Measurements from ENCODE around the gene AKR7A2.
"Not testable (repeated sequence)": the region's sequence is repeated elsewhere in the genome, so short reads cannot be mapped to it uniquely, and the experiment has no call there.

The AKR7A2 gene

DNA sequence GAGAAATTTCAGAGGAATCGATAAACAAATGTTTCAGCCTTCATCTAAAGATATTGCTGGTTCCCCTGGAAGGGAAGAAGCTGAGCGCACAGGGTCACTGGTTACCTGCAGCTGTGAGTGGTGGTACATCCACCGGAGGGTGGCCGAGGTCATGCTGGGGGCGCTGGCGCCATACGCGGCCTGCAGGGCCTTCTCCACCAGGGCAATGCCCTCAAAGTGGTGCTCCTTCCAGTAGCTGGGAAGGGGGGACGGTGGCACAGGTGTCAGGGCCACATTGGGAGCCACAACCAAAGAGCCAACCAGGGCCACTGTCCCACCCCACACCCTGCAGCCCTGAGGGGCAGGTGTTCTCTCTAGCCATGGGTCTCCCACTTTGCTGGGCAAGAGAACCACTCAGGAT, 28.1 kb downstream of the AKR7A2 start:
- Histone ChIP-seq H3K4me2 (ENCODE audit: low read length) (no peak overlapping the region), H2BK5ac (ENCODE audit: low read depth, low read length, poor library complexity) (no peak overlapping the region), H3K18ac (ENCODE audit: low read length) (no peak overlapping the region), H2AFZ (ENCODE audit: insufficient read depth, low read length, poor library complexity) (no peak overlapping the region), H2BK120ac (ENCODE audit: insufficient read depth, low read length, poor library complexity) (no peak overlapping the region), H2BK12ac (ENCODE audit: low read length) (no peak overlapping the region), H3K27ac (ENCODE audit: low read depth, low read length) (no peak overlapping the region), H2AK5ac (ENCODE audit: low read length) (no peak overlapping the region), H3K4ac (ENCODE audit: low read depth, low read length) (no peak overlapping the region), H3K14ac (ENCODE audit: low read length) (no peak overlapping the region), H3K9ac (ENCODE audit: low read length) (no peak overlapping the region), H4K12ac (ENCODE audit: low read depth, low read length) (no peak overlapping the region), H3K4me1 (ENCODE audit: control insufficient read depth in 1 of 2, insufficient read depth in 2 of 2, low read length in 2 of 2) (peaks cover under 1 to 2% of the 10 kb centered on the region in 2 experiments), H3K79me2 (ENCODE audit: control insufficient read depth, insufficient read depth, low read length, poor library complexity) (no peaks in the 10 kb centered on the region), H3K9me3 (ENCODE audit: insufficient read depth, low read depth, low read length) (peaks cover 2% of the 10 kb centered on the region), H3K4me3 (ENCODE audit: low read depth, low read length) (no peak overlapping the region), H3K23ac (ENCODE audit: low read length) (no peak overlapping the region), H3K79me1 (ENCODE audit: low read length) (no peaks in the 10 kb centered on the region), H4K91ac (ENCODE audit: low read depth, low read length) (no peak overlapping the region), H3K27me3 (ENCODE audit: insufficient read depth, low read length) (no peaks in the 10 kb centered on the region), H4K8ac (ENCODE audit: low read depth, low read length) (no peak overlapping the region), H3K36me3 (ENCODE audit: control insufficient read depth in 1 of 2, insufficient read depth in 2 of 2, low read length in 2 of 2) (peaks cover 0 to 5% of the 10 kb centered on the region in 2 experiments)
- DNase-seq: no peak
- WGBS (ENCODE audit: extremely low coverage, insufficient coverage, insufficient read length): no CpG with 5 or more reads among the region's 9 CpGs

GRCh38 chr1:19274636-19275035, 37.3 kb downstream of the AKR7A2 start:
- no peak overlapping the region for H4K8ac ChIP-seq (ENCODE audit: low read depth, low read length)
- H3K9ac ChIP-seq (ENCODE audit: low read length): no peak overlapping the region
- H2BK12ac ChIP-seq (ENCODE audit: low read length): no peak overlapping the region
- H4K91ac ChIP-seq (ENCODE audit: low read depth, low read length): no peak overlapping the region
- H3K36me3 ChIP-seq (ENCODE audit: control insufficient read depth in 1 of 2, insufficient read depth in 2 of 2, low read length in 2 of 2): no peaks in the 10 kb centered on the region
- H3K9me3 ChIP-seq (ENCODE audit: insufficient read depth, low read depth, low read length): no peaks in the 10 kb centered on the region
- no peaks in the 10 kb centered on the region for H3K79me2 ChIP-seq (ENCODE audit: control insufficient read depth, insufficient read depth, low read length, poor library complexity)
- H3K14ac ChIP-seq (ENCODE audit: low read length): no peak overlapping the region
- H2AK5ac ChIP-seq (ENCODE audit: low read length): no peak overlapping the region
- H2BK5ac ChIP-seq (ENCODE audit: low read depth, low read length, poor library complexity): no peak overlapping the region
- no peak overlapping the region for H4K12ac ChIP-seq (ENCODE audit: low read depth, low read length)
- no peak overlapping the region for H3K23ac ChIP-seq (ENCODE audit: low read length)
- H3K4me2 ChIP-seq (ENCODE audit: low read length): no peak overlapping the region
- no peak for DNase-seq
- H3K4ac ChIP-seq (ENCODE audit: low read depth, low read length): no peak overlapping the region
- H3K79me1 ChIP-seq (ENCODE audit: low read length): no peaks in the 10 kb centered on the region
- no peak overlapping the region for H2BK120ac ChIP-seq (ENCODE audit: insufficient read depth, low read length, poor library complexity)
- H3K18ac ChIP-seq (ENCODE audit: low read length): no peak overlapping the region
- H3K4me1 ChIP-seq (ENCODE audit: control insufficient read depth in 1 of 2, insufficient read depth in 2 of 2, low read length in 2 of 2): no peaks in the 10 kb centered on the region
- no peak overlapping the region for H3K27ac ChIP-seq (ENCODE audit: low read depth, low read length)
- H3K27me3 ChIP-seq (ENCODE audit: insufficient read depth, low read length): no peaks in the 10 kb centered on the region
- H3K4me3 ChIP-seq (ENCODE audit: low read depth, low read length): no peak overlapping the region
- H2AFZ ChIP-seq (ENCODE audit: insufficient read depth, low read length, poor library complexity): no peak overlapping the region
- WGBS (ENCODE audit: extremely low coverage, insufficient coverage, insufficient read length): no CpG with 5 or more reads among the region's 5 CpGs

- H3K27ac ChIP-seq (ENCODE audit: low read depth, low read length); DNase-seq; H3K4me3 ChIP-seq (ENCODE audit: low read depth, low read length); H3K4me2 ChIP-seq (ENCODE audit: low read length); H3K18ac ChIP-seq (ENCODE audit: low read length); H3K79me2 ChIP-seq (ENCODE audit: control insufficient read depth, insufficient read depth, low read length, poor library complexity); H2AK5ac ChIP-seq (ENCODE audit: low read length); H3K79me1 ChIP-seq (ENCODE audit: low read length); H3K9ac ChIP-seq (ENCODE audit: low read length); H3K23ac ChIP-seq (ENCODE audit: low read length); H4K91ac ChIP-seq (ENCODE audit: low read depth, low read length); H2BK120ac ChIP-seq (ENCODE audit: insufficient read depth, low read length, poor library complexity); H4K12ac ChIP-seq (ENCODE audit: low read depth, low read length); H3K14ac ChIP-seq (ENCODE audit: low read length); H3K9me3 ChIP-seq (ENCODE audit: insufficient read depth, low read depth, low read length); H3K4me1 ChIP-seq (ENCODE audit: control insufficient read depth in 1 of 2, insufficient read depth in 2 of 2, low read length in 2 of 2); H3K4ac ChIP-seq (ENCODE audit: low read depth, low read length); H4K8ac ChIP-seq (ENCODE audit: low read depth, low read length); H2BK12ac ChIP-seq (ENCODE audit: low read length); H3K36me3 ChIP-seq (ENCODE audit: control insufficient read depth in 1 of 2, insufficient read depth in 2 of 2, low read length in 2 of 2); H3K27me3 ChIP-seq (ENCODE audit: insufficient read depth, low read length); H2AFZ ChIP-seq (ENCODE audit: insufficient read depth, low read length, poor library complexity); H2BK5ac ChIP-seq (ENCODE audit: low read depth, low read length, poor library complexity): not testable (repeated sequence)
- WGBS (ENCODE audit: extremely low coverage, insufficient coverage, insufficient read length): no CpG with 5 or more reads among the region's 66 CpGs
Measured at GRCh38 chr1:19273844-19274531, 38.0 kb downstream of the AKR7A2 start.

- Histone ChIP-seq H3K79me2 (ENCODE audit: control insufficient read depth, insufficient read depth, low read length, poor library complexity) (no peaks in the 10 kb centered on the region), H2BK120ac (ENCODE audit: insufficient read depth, low read length, poor library complexity) (no peak overlapping the region), H3K27me3 (ENCODE audit: insufficient read depth, low read length) (no peaks in the 10 kb centered on the region), H3K18ac (ENCODE audit: low read length) (no peak overlapping the region), H4K8ac (ENCODE audit: low read depth, low read length) (no peak overlapping the region), H3K27ac (ENCODE audit: low read depth, low read length) (no peak overlapping the region), H3K9me3 (ENCODE audit: insufficient read depth, low read depth, low read length) (no peaks in the 10 kb centered on the region), H3K4me1 (ENCODE audit: control insufficient read depth in 1 of 2, insufficient read depth in 2 of 2, low read length in 2 of 2) (no peaks in the 10 kb centered on the region), H3K23ac (ENCODE audit: low read length) (no peak overlapping the region), H3K36me3 (ENCODE audit: control insufficient read depth in 1 of 2, insufficient read depth in 2 of 2, low read length in 2 of 2) (no peaks in the 10 kb centered on the region), H2BK5ac (ENCODE audit: low read depth, low read length, poor library complexity) (no peak overlapping the region), H4K12ac (ENCODE audit: low read depth, low read length) (no peak overlapping the region), H2BK12ac (ENCODE audit: low read length) (no peak overlapping the region), H2AFZ (ENCODE audit: insufficient read depth, low read length, poor library complexity) (no peak overlapping the region), H3K4ac (ENCODE audit: low read depth, low read length) (no peak overlapping the region), H2AK5ac (ENCODE audit: low read length) (no peak overlapping the region), H4K91ac (ENCODE audit: low read depth, low read length) (no peak overlapping the region), H3K4me3 (ENCODE audit: low read depth, low read length) (no peak overlapping the region), H3K79me1 (ENCODE audit: low read length) (no peaks in the 10 kb centered on the region), H3K4me2 (ENCODE audit: low read length) (no peak overlapping the region), H3K9ac (ENCODE audit: low read length) (no peak overlapping the region), H3K14ac (ENCODE audit: low read length) (no peak overlapping the region)
- DNase-seq: no peak
- no CpG with 5 or more reads among the region's 22 CpGs for WGBS (ENCODE audit: extremely low coverage, insufficient coverage, insufficient read length)
Measured at GRCh38 chr1:19273106-19273843, 38.7 kb downstream of the AKR7A2 start.

Data from trophoblast cell (in vitro differentiated cells and primary cell).